Upper lobe of left lung (tissue), 6 donors: ENCODE data around the gene RNF123. TPM values are rescaled to one million over a fixed set of nuclear protein-coding genes. Genes with fewer than 3 reads are reported as not detected.

Experiments used
- ATAC-seq, 2 donors: fragments of 200-7000 bp; cut with Tn5 transposase; one replicate each; pipeline ENCODE4 v1.9.1; 2022; ENCODE audit warnings: mild to moderate bottlenecking in 2 of 2, moderate library complexity in 2 of 2; ENCODE audit not compliant: low FRiP score in 2 of 2
- DNase-seq, 2 donors: peaks; one replicate each; pipeline ENCODE4 v3.0.0-alpha.2; 2019 to 2020
- H3K27ac ChIP-seq, 4 donors: fragments of 200-600 bp; sonication (generic); one replicate each; pipeline ENCODE4 v1.5.1; 2016 to 2019
- H3K27me3 ChIP-seq, 4 donors: fragments of 200-600 bp; sonication (generic); one replicate each; pipeline ENCODE4 v1.5.1; 2017 to 2019
- H3K36me3 ChIP-seq, 4 donors: fragments of 200-600 bp; sonication (generic); one replicate each; pipeline ENCODE4 v1.5.1; 2016 to 2019
- H3K4me1 ChIP-seq, 4 donors: fragments of 200-600 bp; sonication (generic); one replicate each; pipeline ENCODE4 v1.5.1; 2018 to 2019
- H3K4me3 ChIP-seq, 4 donors: fragments of 200-600 bp; sonication (generic); one replicate each; pipeline ENCODE4 v1.5.1; 2017 to 2019; ENCODE audit warnings: mild to moderate bottlenecking in 2 of 4, moderate library complexity in 1 of 4
- H3K9me3 ChIP-seq, 4 donors: fragments of 200-600 bp; sonication (generic); one replicate each; pipeline ENCODE4 v1.5.1; 2018 to 2019
- EP300 ChIP-seq, 4 donors: sonication (generic); formaldehyde crosslinking; IDR thresholded peaks; one replicate each; pipeline ENCODE4 v1.5.1; 2017; ENCODE audit warnings: antibody characterized with exemption in 4 of 4, control low read depth in 2 of 4
- POLR2A ChIP-seq, 4 donors: fragments of 450-650 bp; IDR thresholded peaks; one replicate each; pipeline ENCODE4 v1.5.1; 2016 to 2017; ENCODE audit warnings: antibody characterized with exemption in 4 of 4, mild to moderate bottlenecking in 2 of 4
- POLR2AphosphoS5 ChIP-seq, 2 donors: sonication (generic); formaldehyde crosslinking; IDR thresholded peaks; one replicate each; pipeline ENCODE4 v1.5.1; 2017; ENCODE audit warnings: antibody characterized with exemption in 2 of 2
- WGBS, 2 donors: methylation state at CpG; one replicate each; pipeline ENCODE4 v1.1.5; 2017 to 2018; 5-methylcytosine and 5-hydroxymethylcytosine counted together
- total RNA-seq, 6 donors: library from RNA; depleted of rRNA in 4 of 6; stranded (reverse); fragments of >200 nt in 4 of 6; gene quantifications; one replicate each; pipeline versions ENCODE4 v1.1.0 to v1.2.1, GENCODE V29; 2016 to 2021
- TF ChIP-seq, protein P1 (sequence below), 6 experiments: fragments of 450-650 bp in 4 of 6; fragments of 200-600 bp in 2 of 6; sonication (generic) in 2 of 6; IDR thresholded peaks; one replicate each; pipeline ENCODE4 v1.5.1; 2016 to 2019; ENCODE audit warnings: antibody characterized with exemption in 6 of 6
- donor health status: DM: no; HTN: no; CAD: no; lungs with moderate emphysema.
- donor health status: DM: no; HTN: yes; CAD: no; lungs with severe emphysema.

The RNF123 gene
- total RNA-seq, 6 donors from 2014 or later: 14.2 to 71.2 (median 42.2) TPM

DNA sequence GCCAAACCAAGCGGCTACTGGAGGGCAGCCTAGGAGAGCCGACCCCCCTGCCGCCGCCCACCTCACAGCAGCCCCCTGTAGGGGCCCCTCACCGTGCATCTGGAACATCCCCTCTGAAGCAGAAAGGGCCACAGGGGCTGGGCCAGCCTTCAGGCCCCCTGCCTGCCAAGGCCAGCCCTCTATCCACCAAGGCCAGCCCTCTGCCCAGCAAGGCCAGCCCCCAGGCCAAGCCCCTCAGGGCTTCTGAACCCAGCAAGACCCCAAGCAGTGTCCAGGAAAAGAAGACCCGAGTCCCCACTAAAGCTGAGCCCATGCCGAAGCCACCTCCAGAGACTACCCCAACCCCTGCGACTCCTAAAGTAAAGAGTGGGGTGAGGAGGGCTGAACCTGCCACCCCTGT lies 38.7 kb upstream of the RNF123 start:
- no peak for ATAC-seq
- Histone ChIP-seq H3K4me1 (peaks cover 0 to 6% (median 0%) of the 10 kb centered on the region in 4 donors), H3K9me3 (no peaks in the 10 kb centered on the region), H3K36me3 (no peaks in the 10 kb centered on the region), H3K27ac (no peak overlapping the region), H3K27me3 (no peaks in the 10 kb centered on the region), H3K4me3 (no peak overlapping the region)
- no peak for TF ChIP-seq POLR2A (IDR thresholded peaks at IDR 0.05)
- no peak for TF ChIP-seq EP300 (IDR thresholded peaks at IDR 0.05)
- TF ChIP-seq, protein P1, sequence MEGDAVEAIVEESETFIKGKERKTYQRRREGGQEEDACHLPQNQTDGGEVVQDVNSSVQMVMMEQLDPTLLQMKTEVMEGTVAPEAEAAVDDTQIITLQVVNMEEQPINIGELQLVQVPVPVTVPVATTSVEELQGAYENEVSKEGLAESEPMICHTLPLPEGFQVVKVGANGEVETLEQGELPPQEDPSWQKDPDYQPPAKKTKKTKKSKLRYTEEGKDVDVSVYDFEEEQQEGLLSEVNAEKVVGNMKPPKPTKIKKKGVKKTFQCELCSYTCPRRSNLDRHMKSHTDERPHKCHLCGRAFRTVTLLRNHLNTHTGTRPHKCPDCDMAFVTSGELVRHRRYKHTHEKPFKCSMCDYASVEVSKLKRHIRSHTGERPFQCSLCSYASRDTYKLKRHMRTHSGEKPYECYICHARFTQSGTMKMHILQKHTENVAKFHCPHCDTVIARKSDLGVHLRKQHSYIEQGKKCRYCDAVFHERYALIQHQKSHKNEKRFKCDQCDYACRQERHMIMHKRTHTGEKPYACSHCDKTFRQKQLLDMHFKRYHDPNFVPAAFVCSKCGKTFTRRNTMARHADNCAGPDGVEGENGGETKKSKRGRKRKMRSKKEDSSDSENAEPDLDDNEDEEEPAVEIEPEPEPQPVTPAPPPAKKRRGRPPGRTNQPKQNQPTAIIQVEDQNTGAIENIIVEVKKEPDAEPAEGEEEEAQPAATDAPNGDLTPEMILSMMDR (IDR thresholded peaks at IDR 0.05): no peak
- TF ChIP-seq POLR2AphosphoS5 (IDR thresholded peaks at IDR 0.05): no peak
- WGBS, 2 donors: 73 to 81% methylated on average over 5 to 8 of the region's 8 CpGs
- no peak for DNase-seq

GRCh38 chr3:49652218-49652902 lies 37.0 kb upstream of the RNF123 start:
- DNase-seq (peak in 1 of 2 donors; percentile 76), ATAC-seq (no peak)
- H3K27ac ChIP-seq: no peak overlapping the region
- no peak overlapping the region for H3K4me3 ChIP-seq
- 91 to 92% methylated on average over 26 to 35 of the region's 36 CpGs for WGBS, 2 donors
- peaks cover 0 to 6% (median 0%) of the 10 kb centered on the region in 4 donors for H3K4me1 ChIP-seq
- H3K9me3 ChIP-seq: no peaks in the 10 kb centered on the region
- no peaks in the 10 kb centered on the region for H3K27me3 ChIP-seq
- TF ChIP-seq POLR2AphosphoS5 (IDR thresholded peaks at IDR 0.05) (no peak), EP300 (IDR thresholded peaks at IDR 0.05) (no peak), POLR2A (IDR thresholded peaks at IDR 0.05) (no peak)
- TF ChIP-seq, protein P1 (IDR thresholded peaks at IDR 0.05): no peak
- no peaks in the 10 kb centered on the region for H3K36me3 ChIP-seq

DNA sequence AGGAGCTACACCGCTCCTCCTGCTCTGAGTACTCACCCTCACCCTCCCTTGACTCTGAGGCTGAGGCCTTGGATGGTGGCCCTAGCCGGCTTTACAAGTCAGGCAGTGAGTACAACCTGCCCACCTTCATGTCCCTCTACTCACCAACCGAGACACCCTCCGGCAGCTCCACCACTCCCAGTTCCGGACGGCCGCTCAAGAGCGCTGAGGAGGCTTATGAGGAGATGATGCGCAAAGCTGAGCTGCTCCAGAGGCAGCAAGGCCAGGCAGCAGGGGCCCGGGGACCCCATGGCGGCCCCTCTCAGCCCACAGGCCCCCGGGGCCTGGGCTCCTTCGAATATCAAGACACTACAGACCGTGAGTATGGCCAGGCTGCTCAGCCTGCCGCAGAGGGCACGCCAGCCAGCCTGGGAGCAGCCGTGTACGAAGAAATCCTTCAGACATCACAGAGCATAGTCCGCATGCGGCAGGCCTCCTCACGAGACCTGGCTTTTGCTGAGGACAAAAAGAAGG lies 36.4 kb upstream of the RNF123 start:
- H3K9me3 ChIP-seq: no peaks in the 10 kb centered on the region
- no peak overlapping the region for H3K27ac ChIP-seq
- ATAC-seq (no peak), DNase-seq (peak in 1 of 2 donors; percentile 73)
- H3K4me3 ChIP-seq: no peak overlapping the region
- H3K4me1 ChIP-seq: peaks cover 0 to 1% (median 0%) of the 10 kb centered on the region in 4 donors
- TF ChIP-seq POLR2AphosphoS5 (IDR thresholded peaks at IDR 0.05) (no peak), POLR2A (IDR thresholded peaks at IDR 0.05) (no peak), EP300 (IDR thresholded peaks at IDR 0.05) (no peak)
- TF ChIP-seq, protein P1 (IDR thresholded peaks at IDR 0.05): no peak
- no peaks in the 10 kb centered on the region for H3K27me3 ChIP-seq
- H3K36me3 ChIP-seq: no peaks in the 10 kb centered on the region
- WGBS, 2 donors: 93 to 95% methylated on average over 14 to 17 of the region's 21 CpGs

GRCh38 chr3:49653621-49654020 lies 35.7 kb upstream of the RNF123 start:
- 83 to 92% methylated on average over 7 to 8 of the region's 8 CpGs for WGBS, 2 donors
- Histone ChIP-seq H3K4me1 (no peaks in the 10 kb centered on the region), H3K27ac (no peak overlapping the region), H3K9me3 (no peaks in the 10 kb centered on the region), H3K4me3 (no peak overlapping the region), H3K27me3 (no peaks in the 10 kb centered on the region), H3K36me3 (no peaks in the 10 kb centered on the region)
- no peak for DNase-seq
- no peak for ATAC-seq
- TF ChIP-seq POLR2A (IDR thresholded peaks at IDR 0.05): no peak
- TF ChIP-seq EP300 (IDR thresholded peaks at IDR 0.05): no peak
- TF ChIP-seq POLR2AphosphoS5 (IDR thresholded peaks at IDR 0.05): no peak
- TF ChIP-seq, protein P1 (IDR thresholded peaks at IDR 0.05): no peak
